GM18505 (cell line): Measurements from ENCODE around the gene NFATC1.

Experiments used
- ATAC-seq: cut with Tn5 transposase; IDR thresholded peaks from one replicate; pipeline ENCODE4 v1.9.1; 2021; ENCODE audit not compliant: unreplicated experiment
- POLR2A ChIP-seq: IDR thresholded peaks from 4 replicates; pipeline ENCODE4 v1.6.1; 2011; ENCODE audit warnings: borderline replicate concordance; ENCODE audit not compliant: insufficient read depth, insufficient read length; ENCODE audit errors: extremely low read depth

Gene NFATC1

DNA sequence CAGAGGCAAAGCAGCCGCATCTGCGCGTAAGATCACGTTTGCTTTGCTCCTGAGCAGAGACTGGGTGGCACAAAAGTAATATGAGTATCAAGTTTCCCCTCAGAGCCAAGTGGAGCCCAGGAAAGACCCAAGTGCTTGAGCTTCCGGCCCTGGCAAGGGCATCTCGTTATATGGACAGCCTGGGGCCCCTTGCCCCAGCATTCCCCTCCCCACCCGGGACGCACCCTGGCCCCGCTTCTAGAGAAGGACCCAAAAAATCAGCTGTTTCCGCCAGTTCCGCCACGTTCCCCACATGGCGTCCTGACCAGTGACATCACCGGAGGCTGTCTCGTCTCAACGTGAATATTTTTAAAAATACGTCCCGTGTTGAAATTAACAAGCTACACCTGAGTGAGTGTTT, 135.1 kb downstream of the NFATC1 start:
- TF ChIP-seq POLR2A, result no peak
- no peak for ATAC-seq

DNA sequence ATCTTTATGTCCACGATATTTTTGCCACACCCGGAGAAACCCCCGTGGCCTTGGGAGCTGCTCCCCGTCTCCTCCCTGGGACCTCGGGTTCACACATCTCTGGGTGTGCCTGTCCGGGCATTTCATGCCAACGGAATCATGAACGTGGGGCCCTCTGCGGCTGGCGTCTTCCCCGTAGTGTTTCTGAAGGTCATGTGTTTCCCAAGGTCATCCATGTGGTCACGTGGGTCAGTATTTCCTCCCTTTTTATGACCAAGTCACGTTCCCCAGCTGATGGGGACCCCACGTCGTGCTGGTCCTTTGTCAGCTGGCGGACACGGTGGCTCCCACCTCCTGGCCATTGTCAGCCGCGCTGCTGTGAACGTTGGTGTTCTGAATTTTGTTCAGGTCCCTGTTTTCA, 135.7 kb downstream of the NFATC1 start:
- ATAC-seq, result no peak

DNA sequence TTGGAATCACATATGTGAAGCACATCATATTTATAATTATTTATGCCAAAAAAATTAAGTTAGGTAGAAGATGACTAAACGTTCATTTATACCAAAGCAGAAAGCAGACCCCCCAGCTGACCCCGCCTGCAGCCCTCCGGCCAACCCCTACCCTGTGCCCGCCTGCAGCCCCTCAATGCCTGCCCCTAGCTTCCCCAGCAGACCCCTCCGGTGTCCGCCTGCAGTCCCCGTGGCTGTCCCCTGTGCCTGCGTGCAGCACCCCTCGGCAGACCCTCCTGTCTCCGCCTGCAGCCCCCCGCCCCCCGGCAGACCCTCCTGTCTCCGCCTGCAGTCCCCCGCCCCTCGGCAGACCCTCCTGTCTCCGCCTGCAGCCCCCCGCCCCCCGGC, 136.2 kb downstream of the NFATC1 start:
- no peak for ATAC-seq

More for the DNA sequence above, 135.7 kb downstream of the NFATC1 start:
- TF ChIP-seq POLR2A, result no peak

GRCh38 chr18:79532313-79533007, 136.7 kb downstream of the NFATC1 start:
- no peak for TF ChIP-seq POLR2A
- no peak for ATAC-seq

More for the DNA sequence above, 136.2 kb downstream of the NFATC1 start:
- TF ChIP-seq POLR2A, result no peak

DNA sequence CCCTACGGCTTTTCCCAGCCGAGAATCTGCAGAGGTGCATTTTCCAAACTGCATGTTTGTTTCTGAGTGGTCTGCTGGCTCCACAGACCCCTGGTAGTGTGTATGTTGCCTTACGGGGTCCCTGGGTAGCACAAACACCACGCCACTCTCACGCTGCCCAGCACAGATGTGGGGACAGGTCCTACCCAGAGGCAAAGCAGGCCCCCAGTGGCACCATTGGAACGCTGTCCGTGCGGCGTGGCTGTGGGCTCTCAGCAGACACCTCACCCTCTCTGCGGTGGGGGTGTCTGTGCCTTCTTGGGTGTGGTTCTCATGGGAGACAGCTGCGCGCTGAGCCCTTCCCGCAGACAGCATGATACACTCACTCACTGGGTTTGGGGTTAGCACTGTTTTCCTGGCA, 137.4 kb downstream of the NFATC1 start:
- no peak for ATAC-seq
- no peak for TF ChIP-seq POLR2A

DNA sequence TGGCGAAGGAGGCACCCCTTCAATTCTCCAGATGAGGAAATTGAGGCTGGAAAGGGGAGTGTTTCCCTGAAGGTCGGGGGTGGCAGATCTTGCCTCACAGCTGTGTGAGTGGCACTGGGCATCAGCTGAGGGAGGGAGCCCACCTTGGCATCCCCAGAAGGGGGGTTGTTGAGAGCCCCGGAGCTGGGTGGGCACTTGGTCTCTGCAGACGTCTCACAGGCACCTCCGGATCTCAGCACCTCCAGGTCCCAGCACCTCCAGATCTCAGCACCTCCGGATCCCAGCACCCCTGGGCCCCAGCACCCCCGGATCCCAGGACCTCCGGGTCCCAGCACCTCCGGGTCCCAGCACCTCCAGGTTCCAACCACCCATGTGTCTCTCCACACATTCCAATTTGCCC, 137.9 kb downstream of the NFATC1 start:
- no peak for ATAC-seq
- no peak for TF ChIP-seq POLR2A

DNA sequence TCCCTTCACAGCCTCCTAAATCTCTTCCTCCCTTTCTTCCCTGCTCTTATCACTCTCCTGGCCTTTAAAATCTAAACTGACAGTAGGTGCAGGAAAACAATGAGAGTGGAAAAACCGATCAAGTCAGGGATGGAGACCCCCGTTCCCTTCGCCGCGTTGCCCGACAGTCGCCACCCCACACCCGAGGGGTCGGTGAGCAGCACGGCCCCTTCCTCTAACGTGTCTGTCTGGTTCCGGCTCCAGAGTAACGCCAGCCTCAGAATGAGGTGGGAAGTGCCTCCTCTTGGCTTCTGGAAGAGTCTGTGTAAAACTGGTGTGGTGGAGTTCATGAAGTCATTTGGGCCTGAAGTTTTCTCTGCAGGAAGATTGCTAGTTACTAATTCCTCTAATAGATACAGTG, 138.6 kb downstream of the NFATC1 start:
- ATAC-seq, result no peak
- no peak for TF ChIP-seq POLR2A

- TF ChIP-seq POLR2A, result no peak
- ATAC-seq, result no peak
These were observed 142.0 kb downstream of the NFATC1 start for GRCh38 chr18:79537758-79538157.

DNA sequence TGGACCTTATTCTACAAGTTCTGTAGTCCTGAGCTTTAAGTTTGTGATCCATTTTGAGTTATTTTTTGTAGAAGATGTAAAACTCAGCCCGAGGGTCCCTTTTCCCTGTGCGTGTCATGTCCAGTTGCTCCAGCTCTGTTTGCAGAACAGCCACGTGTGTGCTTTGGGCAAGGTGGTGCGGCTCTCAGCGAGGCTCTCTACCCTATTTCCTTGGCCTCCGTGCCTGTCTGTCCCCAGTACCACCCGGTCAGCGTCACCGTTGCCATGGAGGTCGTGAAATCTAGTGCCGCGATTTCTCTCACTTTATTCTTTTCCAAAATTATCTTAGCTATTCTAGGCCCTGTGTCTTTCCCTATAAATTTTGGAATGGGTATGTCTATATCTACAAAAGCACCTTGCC, 142.9 kb downstream of the NFATC1 start:
- ATAC-seq, result no peak
- TF ChIP-seq POLR2A, result no peak

- no peak for ATAC-seq
- TF ChIP-seq POLR2A, result no peak
These were observed 144.6 kb downstream of the NFATC1 start for GRCh38 chr18:79540161-79540903.

DNA sequence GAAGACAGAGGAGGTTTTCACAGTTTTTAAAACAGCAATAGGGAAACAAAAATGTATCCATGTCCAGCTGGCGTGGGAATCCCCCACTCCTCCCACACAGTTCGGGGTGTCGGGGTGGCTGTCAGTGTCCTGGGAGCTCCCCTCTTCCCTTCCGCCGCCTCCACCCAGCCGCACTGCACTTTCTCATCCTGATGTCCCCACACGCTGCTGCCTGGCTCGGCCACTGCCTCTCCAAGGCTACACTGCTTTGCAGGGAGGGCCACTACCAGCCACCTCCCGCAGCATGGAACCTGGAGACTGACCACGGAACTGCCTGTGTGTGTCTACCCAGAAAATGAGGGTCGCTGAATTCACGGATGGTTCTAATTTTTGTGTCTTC, 145.2 kb downstream of the NFATC1 start:
- no peak for TF ChIP-seq POLR2A
- no peak for ATAC-seq

GRCh38 chr18:79542213-79542612, 146.5 kb downstream of the NFATC1 start:
- no peak for ATAC-seq
- TF ChIP-seq POLR2A, result no peak

DNA sequence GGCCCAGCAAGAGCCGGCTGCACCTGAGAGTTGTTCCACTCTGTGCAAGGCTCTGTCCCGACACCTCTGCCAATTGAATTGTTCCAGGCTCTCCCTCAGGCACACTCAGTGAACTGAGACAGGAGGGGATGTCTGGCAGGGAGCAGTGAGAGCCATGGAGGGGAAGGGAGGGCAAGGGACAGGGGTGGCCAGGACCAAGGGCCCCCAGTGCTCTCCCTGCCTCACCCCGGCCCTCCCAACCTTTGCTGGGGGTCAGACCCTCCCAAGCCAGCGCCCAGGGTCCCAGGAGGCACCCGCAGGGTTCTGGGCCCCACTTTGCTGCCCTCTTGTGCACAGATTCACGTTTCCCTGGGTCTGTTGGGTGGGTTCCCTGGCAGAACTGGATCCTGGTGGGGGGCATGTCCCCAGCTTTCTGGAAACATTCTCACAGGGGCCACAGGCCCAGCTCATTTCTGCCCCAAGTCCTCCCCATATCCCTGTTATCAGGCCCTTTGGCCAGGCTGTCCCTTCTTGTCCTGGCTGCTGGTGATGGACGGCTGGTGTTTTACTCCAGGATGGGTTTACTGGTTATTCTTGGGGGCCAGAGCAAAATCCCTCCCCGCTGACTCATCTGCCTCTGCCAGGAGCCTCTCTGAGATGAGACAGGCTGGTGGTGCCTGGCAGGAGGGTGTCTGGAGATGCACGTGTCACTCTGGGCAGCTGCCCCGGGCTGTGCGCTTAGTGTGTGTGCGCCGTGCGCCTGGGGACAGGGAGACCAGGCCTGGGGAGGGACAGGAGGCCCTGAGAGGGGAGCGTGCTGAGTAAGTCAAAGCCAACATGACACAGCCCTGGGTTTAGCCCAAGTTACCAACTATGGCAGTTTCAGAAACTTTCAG, 147.4 kb downstream of the NFATC1 start:
- no peak for TF ChIP-seq POLR2A

More for the DNA sequence above, 147.4 kb downstream of the NFATC1 start:
- no peak for ATAC-seq
